Fibroblast of skin of scalp (primary cell): Measurements from ENCODE around the gene NFIC.
"Not testable (repeated sequence)": the region's sequence is repeated elsewhere in the genome, so short reads cannot be mapped to it uniquely, and the experiment has no call there.

Experiments
- DNase-seq: peaks from one replicate; pipeline ENCODE4 v3.0.0-alpha.2; 2013

The NFIC gene

DNA sequence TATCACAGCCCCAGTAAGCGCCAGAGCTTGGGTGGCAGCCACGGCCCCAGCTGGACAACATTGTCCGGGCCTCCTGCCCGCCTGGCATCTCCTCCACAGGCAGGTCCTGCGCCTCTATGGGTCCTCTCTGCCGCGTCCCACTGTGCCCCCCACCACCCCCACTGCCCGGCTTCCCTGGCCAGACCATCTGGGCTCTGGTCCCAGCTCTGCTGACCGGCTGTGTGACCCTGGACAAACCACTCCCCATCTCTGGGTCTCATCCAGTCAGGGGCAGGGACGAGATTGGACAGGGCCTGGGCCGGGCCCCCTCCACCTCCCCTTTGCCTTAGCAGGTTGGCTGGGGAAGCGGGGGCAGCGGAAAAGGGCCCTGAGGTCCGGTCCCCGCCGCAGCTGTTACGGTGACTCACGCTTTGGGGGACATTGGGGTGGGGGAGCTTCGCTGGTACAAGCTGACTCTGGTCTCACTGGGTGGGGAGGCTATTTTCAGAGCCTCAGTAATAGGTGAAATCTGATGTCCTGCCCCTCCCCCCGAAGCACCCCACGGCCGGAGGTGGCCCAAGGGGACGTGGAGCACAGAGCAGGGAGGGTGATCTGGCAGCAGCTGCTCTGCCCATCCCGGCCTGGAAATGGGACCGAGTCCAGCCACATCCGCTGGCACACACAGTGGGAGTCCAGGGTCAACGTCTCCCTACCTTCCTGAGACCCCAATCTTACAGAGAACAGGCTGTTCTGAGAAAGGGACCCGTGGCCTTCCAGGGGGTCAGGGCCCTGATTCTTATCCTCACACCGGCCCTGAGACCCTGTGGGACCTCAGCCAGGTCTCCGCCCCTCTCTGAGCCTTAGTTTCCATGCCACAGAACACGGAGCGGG, 9.1 kb downstream of the NFIC start:
- no peak for DNase-seq

DNA sequence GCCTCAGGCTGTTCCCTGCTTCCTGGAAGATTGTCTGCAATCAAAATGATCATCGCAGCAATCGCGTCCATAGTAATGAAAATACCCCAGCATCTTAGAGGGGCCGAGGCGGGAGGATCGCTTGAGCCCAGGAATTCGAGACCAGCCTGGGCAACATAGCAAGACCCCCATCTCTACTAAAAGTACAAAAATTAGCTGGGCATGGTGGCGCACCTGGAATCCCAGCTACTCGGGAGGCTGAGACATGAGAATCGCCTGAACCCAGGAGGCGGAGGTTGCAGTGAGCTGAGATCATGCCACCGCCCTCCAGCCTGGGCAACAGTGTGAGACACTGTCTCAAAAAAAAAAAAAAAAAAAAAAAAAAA, 9.7 kb downstream of the NFIC start:
- not testable (repeated sequence) for DNase-seq

DNA sequence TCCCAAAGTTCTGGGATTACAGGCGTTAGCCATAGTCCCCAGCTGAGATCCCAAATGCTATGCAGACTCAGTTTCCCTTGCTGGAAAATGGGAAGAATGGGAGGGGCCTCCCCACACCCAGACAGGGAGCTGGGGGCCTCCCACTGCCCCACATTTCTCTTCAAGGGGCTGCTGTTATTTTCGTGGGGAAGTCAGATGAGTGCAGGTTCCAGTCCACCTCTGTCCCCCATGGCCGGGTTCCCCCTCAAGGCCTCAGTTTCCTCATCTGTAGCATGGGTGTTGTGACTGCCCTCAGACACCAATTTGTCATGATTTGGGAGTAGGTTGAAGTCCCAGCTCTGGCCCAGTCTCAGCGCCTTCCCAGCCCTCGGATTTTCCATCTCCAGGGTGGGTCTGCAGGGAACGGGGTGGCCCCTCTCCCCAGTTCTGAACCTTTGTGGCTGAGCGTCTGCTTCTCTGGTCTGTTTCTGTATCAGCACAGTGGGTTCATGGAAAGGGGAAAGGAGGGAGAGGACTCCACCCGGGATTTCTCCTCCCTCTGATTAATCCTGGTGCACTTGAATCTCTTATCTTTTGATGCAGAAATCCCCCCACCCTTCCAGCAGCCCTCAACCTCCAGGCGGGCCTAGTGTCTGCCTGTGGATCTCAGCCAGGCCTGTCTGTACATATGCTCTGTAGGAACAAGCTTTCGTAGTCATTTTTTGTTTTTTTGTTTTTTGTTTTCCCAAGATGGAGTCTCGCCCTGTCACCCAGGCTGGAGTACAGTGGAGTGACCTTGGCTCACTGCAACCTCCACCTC, 12.2 kb downstream of the NFIC start:
- no peak for DNase-seq

DNA sequence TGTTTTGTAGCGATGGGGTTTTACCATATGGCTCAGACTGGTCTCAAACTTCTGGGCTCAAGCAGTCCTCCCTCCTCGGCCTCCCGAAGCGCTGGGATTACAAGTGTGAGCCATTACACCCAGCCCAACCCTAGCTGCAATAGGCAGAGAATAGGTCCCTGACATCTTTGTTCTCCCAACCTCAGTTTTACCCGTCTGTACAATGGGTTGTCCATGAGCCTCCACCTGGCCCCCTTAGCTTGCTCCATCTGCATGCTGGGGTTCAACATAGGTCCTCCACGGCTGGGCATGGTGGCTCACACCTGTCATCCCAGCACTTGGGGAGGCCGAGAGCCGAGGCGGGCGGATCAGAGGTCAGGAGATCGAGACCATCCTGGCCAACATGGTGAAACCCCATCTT, 14.4 kb downstream of the NFIC start:
- DNase-seq, result no peak

DNA sequence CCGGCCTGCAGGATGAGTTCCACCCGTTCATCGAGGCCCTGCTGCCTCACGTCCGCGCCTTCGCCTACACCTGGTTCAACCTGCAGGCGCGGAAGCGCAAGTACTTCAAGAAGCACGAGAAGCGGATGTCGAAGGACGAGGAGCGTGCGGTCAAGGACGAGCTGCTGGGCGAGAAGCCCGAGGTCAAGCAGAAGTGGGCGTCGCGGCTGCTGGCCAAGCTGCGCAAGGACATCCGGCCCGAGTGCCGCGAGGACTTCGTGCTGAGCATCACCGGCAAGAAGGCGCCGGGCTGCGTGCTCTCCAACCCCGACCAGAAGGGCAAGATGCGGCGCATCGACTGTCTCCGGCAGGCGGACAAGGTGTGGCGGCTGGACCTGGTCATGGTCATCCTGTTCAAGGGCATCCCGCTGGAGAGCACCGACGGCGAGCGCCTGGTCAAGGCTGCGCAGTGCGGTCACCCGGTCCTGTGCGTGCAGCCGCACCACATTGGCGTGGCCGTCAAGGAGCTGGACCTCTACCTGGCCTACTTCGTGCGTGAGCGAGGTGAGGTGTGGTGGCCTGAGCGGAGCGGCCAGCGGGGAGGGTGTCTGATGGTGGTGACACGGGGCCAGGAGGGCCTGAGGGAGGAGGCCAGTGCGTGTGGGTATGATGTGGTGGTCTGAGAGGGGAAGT, 15.5 kb downstream of the NFIC start:
- DNase-seq, result no peak

DNA sequence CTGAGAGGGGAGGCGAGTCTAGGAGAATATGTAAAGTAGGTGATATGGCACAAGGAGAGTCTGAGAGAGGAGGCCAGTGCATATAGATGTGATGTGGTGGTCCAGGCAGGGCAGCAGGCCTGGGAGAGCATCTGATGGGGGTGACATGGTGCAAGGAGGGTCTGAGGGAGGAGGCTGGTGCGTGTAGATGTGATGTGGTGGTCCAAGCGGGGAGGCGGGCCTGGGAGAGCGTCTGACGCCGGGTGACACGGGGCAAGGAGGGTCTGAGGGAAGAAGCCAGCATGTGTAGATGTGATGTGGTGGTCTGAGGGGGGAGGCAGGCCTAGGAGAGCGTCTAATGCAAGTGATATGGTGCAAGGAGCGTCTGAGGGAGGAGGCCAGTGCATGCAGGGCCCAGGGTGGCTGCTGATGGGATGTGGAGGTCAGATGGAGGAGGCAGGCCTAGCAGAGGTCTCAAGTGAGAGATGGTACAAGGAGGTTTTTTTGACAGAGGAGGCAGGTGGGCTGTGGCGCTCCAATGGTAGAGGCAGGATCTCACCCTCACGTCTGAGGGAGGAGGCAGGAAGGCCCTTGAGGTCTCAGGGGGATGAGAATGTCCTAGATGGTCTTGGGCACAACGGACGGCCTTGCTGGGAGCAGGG, 16.2 kb downstream of the NFIC start:
- no peak for DNase-seq

DNA sequence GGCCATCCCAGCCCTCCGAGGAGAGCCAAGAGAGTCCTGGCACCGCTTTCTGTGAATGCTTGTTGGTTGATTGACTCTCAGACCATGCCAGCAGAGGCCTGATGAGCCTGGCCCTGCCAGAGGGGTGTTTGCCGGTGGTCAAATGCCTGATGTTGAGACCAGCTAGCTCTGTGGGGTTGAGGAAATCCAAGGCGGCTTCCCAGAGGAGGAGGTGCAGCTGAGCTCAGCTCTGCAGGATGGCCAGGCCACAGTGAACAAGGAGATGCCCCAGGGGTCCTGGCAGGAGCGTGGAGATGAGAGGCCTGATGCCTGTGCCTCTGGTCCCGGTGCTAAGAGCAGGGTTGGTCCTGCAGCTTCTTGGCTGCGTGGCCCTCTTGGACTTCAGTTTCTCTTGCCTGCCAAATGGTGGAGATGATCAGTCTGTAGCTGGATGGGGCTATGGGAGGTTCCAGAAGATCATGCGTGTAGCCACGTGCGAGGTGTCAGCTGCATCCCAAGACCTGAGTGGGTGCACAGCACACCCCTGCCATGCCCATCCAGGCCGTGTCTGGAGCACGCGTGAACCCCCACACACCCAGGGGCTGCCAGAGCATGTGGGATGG, 16.8 kb downstream of the NFIC start:
- DNase-seq, result no peak

DNA sequence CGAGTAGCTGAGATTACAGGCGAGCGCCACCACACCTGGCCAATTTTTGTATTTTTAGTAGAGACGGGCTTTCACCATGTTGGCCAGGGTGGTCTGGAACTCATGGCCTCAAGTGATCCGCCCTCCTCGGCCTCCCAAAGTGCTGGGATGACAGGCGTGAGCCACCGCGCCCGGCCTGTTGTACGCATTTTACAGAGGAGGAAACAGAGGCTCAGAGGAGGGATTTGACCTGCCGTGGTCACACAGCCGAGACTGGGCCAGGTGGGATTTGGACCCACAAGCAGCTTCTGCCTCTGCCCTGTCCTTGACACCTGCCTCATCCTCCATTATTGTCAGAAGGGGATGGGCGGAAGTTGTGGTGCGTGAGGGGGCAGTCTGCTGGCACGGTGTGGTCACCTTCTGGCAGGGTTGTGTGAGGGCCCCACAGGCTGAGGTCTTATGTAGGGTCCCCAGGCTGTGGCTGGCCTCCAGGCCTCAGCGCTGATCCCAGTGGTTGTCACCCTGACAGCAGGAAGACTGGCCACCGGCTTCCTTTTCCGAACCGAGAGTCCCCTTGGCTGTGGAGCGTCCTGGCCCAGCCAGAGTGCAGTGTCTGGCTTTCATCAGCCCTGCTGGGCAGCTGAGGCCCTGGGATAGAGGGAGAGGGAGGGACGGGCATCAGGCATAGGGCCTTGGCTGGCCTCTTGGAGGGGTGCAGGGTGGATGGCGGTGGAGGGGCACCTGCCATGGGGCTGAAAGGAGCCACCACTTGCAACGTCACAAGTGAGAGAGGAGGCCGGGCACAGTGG, 20.3 kb downstream of the NFIC start:
- no peak for DNase-seq

DNA sequence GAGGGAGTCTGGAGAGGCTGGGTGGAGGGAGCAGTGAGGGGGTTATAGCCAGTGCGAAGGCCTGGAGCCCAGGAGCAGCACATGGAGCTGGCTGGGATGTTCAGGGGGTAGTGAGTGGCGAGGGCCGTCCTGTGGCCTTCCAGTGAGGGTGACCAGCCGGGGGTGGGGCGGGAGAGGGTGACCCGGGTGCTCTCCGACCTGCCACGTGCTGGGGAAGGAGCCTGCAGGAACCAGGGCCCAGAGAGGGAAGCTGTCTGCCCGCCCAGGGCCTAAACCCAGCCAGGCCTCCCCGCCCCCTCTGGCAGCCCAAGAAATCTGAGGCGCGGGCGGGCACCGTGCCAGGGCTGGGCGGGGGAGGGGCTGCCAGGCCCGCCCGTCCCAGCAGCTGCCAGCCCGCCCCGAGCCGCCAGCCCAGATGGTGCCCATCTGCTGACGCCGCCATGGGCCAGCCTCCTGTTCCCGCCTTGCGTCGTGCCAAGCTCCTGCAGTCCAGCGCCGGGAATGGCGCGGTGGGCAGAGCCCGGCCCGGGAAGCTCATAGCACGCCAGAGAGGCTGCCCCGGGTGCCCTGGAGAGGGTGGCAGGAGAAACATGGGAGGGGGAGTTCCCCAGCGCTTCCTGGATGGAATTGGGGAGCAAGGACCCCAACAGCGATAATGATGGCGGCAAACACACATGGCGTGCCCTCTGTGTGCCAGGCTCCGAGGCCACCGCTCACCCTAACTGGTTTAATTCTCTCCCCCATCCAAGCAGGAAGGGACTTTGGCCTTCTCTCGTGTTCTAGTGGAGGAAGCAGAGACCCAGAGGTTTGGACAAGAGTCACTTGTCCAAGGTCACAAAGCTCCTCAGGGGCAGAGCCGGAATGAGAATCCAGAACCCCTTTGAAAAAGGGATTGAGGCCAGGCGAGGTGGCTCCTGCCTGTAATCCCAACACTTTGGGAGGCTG, 21.5 kb downstream of the NFIC start:
- peak; percentile 68 for DNase-seq

DNA sequence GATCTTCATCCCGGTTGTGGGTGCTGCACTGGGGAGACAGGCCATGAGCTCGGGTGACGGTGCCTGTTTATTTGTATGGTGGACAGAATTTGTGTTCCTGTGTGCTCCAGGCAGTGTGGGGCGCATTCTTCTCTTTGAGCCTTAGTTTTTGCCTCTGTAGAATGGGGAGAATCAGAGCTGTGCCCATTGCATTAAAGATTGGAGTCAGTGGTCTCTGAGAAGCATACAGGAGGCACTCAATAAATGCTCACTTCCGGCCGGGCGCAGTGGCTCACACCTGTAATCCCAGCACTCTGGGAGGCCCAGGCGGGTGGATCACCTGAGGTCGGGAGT, 23.0 kb downstream of the NFIC start:
- DNase-seq, result no peak

DNA sequence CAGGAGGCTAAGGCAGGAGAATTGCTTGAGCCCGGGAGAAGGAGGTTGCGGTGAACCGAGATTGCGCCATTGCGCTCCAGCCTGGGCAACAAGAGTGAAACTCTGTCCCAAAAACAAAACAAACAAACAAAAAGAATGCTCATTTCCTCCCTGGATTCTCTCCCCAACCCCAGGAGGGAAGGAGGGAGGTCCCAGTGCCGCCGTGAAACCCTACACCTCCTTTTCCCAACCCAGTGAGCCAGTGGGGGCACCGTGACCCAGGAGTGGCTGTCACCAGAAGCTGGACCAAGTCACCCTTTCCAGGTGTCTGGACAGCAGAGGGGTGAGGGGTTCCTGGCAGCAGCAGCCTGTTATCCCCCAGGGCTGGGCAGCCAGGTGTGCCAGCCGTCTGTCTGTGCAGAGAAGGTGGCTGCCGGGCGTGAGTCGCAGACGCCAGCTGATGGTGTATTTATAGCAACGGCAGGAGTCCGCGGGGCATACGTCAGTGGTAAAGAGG, 23.5 kb downstream of the NFIC start:
- no peak for DNase-seq

DNA sequence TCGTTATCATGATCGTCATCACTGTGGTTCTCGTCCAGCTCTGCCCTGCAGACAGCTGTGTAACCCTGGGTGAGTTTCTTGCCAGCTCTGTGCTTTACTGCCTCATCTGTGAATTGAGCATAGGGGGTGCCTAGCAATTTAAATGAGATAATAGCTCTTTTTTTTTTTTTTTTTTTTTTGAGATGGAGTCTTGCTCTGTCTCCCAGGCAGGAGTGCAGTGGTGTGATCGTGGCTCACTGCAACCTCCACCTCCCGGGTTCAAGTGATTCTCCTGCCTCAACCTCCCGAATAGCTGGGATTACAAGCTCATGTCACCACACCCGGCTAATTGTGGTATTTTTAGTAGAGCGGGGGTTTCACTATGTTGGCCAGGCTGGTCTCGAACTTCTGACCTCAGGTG, 25.5 kb downstream of the NFIC start:
- not testable (repeated sequence) for DNase-seq

DNA sequence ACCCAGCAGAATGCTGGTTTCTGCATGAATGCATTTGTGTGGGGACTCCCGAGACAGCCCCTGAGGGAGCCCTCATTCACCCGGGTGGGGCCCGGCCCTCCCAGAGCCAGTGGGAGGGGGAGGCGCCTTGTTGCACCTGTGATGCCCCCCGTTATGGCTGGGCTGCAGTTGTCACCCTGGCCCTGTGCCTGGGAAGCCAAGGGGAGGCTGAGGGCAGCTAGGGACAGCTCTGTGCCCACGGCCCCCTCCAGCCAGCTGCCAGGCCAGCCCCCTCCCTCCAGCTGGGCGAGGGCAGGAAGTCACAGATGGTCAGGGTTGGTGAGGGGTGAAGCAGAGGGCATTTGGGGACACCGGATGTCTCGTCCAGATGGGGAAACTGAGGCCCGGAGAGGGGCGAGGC, 26.1 kb downstream of the NFIC start:
- no peak for DNase-seq

DNA sequence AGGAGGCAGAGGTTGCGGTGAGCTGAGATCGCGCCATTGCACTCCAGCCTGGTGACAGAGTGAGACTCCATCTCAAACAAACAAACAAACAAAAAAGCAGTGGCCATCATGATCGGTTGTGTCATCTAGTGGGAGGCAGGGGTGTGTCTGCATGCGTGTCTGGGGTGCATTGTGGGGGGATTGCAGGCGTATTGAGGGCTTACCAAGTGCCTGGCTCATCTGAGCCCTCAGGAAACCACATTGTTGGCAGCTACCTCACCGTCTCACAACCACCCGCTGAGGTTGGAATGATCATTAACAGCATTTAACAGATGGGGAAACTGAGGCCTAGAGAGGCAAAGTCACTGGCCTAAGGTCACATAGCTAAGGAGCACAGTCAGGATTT, 30.5 kb downstream of the NFIC start:
- no peak for DNase-seq

DNA sequence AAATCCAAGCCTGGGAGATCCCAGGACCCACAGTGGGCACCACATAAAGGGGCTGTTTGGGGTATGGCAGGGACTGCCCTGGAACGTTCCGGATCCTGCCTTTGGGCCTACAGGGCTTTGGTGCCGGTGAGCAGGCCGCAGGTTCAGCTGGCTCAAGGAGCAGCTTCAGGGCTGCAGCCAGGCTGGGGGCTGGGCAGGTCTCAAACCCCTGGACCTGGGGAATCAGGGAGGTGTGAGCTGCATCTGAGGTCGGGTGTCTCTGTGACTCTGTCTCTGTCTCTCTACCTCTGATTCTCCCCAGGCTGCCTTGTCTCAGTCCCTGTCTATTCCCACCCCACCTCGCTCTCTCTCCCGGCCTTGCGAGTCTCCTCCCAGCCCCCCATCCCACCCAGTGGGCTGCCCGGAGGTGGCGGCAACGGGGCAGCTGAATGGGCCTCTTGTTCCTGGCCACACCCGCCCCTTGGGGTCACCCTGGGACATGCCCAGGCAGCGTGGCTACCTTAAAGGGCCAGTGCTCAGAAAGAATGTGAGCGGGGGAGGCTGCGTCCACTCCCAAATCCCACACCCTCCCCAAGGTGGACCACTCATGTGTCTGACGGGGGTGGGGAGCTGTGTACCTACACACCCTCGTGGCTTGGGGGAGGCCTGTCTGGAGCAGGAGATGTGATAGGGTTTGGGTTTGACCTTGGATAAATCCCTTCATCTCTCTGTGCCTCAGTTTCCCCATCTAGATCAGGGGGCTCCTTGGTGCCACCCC, 31.1 kb downstream of the NFIC start:
- DNase-seq, result no peak

DNA sequence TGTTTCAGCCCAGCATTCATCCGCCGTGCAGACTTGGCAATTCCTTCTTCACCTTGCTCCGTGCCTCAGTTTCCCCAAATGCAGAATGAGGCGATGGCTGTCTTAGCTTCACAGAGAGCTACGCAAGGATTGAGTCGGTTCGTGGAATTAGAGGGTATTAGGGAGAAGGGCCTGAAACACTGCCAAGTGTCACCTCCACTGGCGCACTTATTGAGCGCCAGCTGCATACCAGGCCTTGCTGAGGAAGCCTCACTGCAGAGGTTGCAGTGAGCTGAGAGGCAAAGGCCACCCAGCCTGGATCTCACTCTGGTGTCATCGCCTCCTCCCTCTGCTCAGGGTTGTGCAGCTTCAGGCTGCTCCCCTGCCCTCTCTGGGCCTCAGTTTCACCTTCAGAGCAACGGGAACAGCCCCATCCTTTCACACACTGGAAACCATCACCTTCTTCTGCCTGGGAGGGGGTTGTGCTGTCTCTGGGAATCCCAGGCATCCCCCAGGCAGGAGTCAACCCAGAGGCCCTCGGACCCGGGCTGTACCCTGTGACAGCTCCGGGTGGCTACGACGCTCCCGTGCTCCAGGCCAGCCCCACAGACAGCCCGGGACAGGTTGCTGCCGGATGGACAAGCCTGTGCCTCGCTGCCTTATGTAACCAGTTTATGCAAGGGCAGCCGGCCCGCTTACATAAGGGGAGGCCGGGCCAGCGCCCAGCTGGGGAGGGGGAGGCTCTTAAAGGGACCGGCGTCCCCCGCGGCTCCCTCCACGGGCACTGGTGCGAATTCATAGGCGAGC, 31.9 kb downstream of the NFIC start:
- no peak for DNase-seq

DNA sequence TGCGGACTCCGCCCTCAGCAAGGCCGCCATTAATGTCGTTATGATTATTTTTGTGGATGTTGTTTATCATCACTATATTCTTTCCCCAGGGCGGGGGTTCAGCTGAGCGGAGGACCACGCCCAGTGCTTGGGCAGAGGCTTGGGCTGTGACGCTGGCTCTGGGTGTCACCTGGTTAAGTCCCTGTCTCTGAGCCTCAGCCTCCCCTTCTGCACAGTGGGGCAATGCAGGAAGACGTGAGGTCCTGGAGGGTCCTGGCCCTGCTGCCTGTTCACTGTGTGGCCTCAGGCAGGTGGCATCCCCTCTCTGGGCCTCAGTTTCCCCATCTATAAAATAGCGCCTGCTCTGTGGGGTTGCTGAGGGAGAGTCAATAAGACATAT, 32.5 kb downstream of the NFIC start:
- DNase-seq, result no peak

DNA sequence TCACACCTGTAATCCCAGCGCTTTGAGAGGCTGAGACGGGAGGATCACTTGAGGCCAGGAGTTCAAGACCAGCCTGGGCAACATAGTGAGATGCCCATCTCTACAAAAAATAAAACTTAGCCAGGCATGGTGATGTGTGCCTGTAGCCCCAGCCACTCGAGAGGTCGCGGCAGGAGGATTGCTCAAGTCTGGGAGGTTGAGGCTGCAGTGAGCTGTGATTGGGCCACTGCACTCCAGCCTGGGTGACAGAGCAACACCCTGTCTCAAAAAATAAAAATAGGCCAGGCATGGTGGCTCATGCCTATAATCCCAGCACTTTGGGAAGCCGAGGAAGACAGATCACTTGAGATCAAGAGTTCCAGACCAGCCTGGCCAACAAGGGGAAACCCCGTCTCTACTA, 32.9 kb downstream of the NFIC start:
- not testable (repeated sequence) for DNase-seq
